ENCODE data around the gene ATP9B. TPM values are rescaled to one million over a fixed set of nuclear protein-coding genes. Genes with fewer than 3 reads are reported as not detected.
"Not testable (repeated sequence)": the region's sequence is repeated elsewhere in the genome, so short reads cannot be mapped to it uniquely, and the experiment has no call there.

The ATP9B gene
- total RNA-seq, 2 donors from 2014 or later, result 15.4 to 17.6 TPM

GRCh38 chr18:79071503-79072210 lies 2.5 kb downstream of the ATP9B start:
- Histone ChIP-seq H3K4me1 (peaks cover 0 to 18% of the 10 kb centered on the region in 2 donors), H3K36me3 (no peaks in the 10 kb centered on the region), H3K27ac (no peak overlapping the region), H3K27me3 (no peaks in the 10 kb centered on the region), H3K4me3 (no peak overlapping the region), H3K9me3 (peaks cover 0 to 3% of the 10 kb centered on the region in 2 donors)
- TF ChIP-seq CTCF (IDR thresholded peaks at IDR 0.05), result no peak
- DNase-seq (ENCODE audit: low spot score), result no peak

GRCh38 chr18:79072655-79073054 lies 3.5 kb downstream of the ATP9B start:
- DNase-seq (ENCODE audit: low spot score); H3K9me3 ChIP-seq; H3K27ac ChIP-seq: not testable (repeated sequence)

GRCh38 chr18:79077181-79077580 lies 8.0 kb downstream of the ATP9B start:
- TF ChIP-seq CTCF (IDR thresholded peaks at IDR 0.05), result no peak
- H3K4me3 ChIP-seq, result no peak overlapping the region
- no peak for DNase-seq (ENCODE audit: low spot score)
- no peaks in the 10 kb centered on the region for H3K36me3 ChIP-seq
- no peaks in the 10 kb centered on the region for H3K9me3 ChIP-seq
- no peak overlapping the region for H3K27ac ChIP-seq
- peaks cover 0 to 9% of the 10 kb centered on the region in 2 donors for H3K4me1 ChIP-seq
- H3K27me3 ChIP-seq, result no peaks in the 10 kb centered on the region

More at GRCh38 chr18:79072655-79073054, 3.5 kb downstream of the ATP9B start:
- not testable (repeated sequence) for H3K36me3 ChIP-seq, H3K27me3 ChIP-seq, H3K4me3 ChIP-seq
- H3K4me1 ChIP-seq, result peaks cover 0 to 18% of the 10 kb centered on the region in 2 donors

GRCh38 chr18:79078791-79079190 lies 9.6 kb downstream of the ATP9B start:
- H3K36me3 ChIP-seq, result not testable (repeated sequence)

GRCh38 chr18:79092874-79093273 lies 23.7 kb downstream of the ATP9B start:
- no peak for DNase-seq (ENCODE audit: low spot score)
- no peak overlapping the region for H3K27ac ChIP-seq
- H3K4me1 ChIP-seq, result no peaks in the 10 kb centered on the region
- H3K27me3 ChIP-seq, result no peaks in the 10 kb centered on the region
- H3K4me3 ChIP-seq, result no peak overlapping the region
- H3K9me3 ChIP-seq, result no peaks in the 10 kb centered on the region
- no peak for TF ChIP-seq CTCF (IDR thresholded peaks at IDR 0.05)
- no peaks in the 10 kb centered on the region for H3K36me3 ChIP-seq

More at GRCh38 chr18:79078791-79079190, 9.6 kb downstream of the ATP9B start:
- H3K27me3 ChIP-seq; DNase-seq (ENCODE audit: low spot score); H3K27ac ChIP-seq; H3K4me1 ChIP-seq; H3K4me3 ChIP-seq; H3K9me3 ChIP-seq: not testable (repeated sequence)

- H3K4me1 ChIP-seq, result no peaks in the 10 kb centered on the region
- no peaks in the 10 kb centered on the region for H3K27me3 ChIP-seq
- H3K36me3 ChIP-seq, result no peaks in the 10 kb centered on the region
- TF ChIP-seq CTCF (IDR thresholded peaks at IDR 0.05), result no peak
- H3K9me3 ChIP-seq, result no peaks in the 10 kb centered on the region
- H3K27ac ChIP-seq, result no peak overlapping the region
- no peak for DNase-seq (ENCODE audit: low spot score)
- H3K4me3 ChIP-seq, result no peak overlapping the region
Observed at GRCh38 chr18:79093986-79094385, 24.8 kb downstream of the ATP9B start.

GRCh38 chr18:79095216-79095615 lies 26.0 kb downstream of the ATP9B start:
- Histone ChIP-seq H3K36me3 (no peaks in the 10 kb centered on the region), H3K4me1 (no peaks in the 10 kb centered on the region), H3K9me3 (no peaks in the 10 kb centered on the region), H3K4me3 (no peak overlapping the region), H3K27me3 (no peaks in the 10 kb centered on the region), H3K27ac (no peak overlapping the region)
- no peak for DNase-seq (ENCODE audit: low spot score)
- TF ChIP-seq CTCF (IDR thresholded peaks at IDR 0.05), result no peak

Measured in right atrium auricular region (tissue), 2 donors.